ENCODE measurements around the gene HLA-DMB.

The HLA-DMB gene

GRCh38 chr6:32932132-32932868 is 8.5 kb downstream of the HLA-DMB start:
- Histone ChIP-seq H3K4me2 (ENCODE audit: insufficient read depth, low read length, poor library complexity, severe bottlenecking) (no peak overlapping the region), H3K4me3 (ENCODE audit: low read length in 2 of 2) (no peak overlapping the region), H2AK5ac (ENCODE audit: low read depth, low read length) (no peak overlapping the region), H2BK15ac (ENCODE audit: low read length) (no peak overlapping the region), H3K9me3 (replicated peaks in 1 of 2; ENCODE audit: control insufficient read depth in 2 of 2, insufficient read depth in 1 of 2, low read depth in 1 of 2, low read length in 2 of 2) (no peaks in the 10 kb centered on the region), H3K4ac (ENCODE audit: low read length) (no peak overlapping the region), H2AFZ (ENCODE audit: low read length) (no peak overlapping the region), H2BK12ac (ENCODE audit: low read length) (no peak overlapping the region), H3K23ac (ENCODE audit: low read depth, low read length, poor library complexity) (no peak overlapping the region), H2BK5ac (ENCODE audit: low read length) (no peak overlapping the region), H3K36me3 (replicated peaks in 1 of 2; ENCODE audit: control insufficient read depth in 2 of 2, insufficient read depth in 2 of 2, low read length in 2 of 2) (no peaks in the 10 kb centered on the region), H4K8ac (ENCODE audit: low read depth, low read length) (no peak overlapping the region), H3K27me3 (ENCODE audit: control insufficient read depth in 3 of 3, insufficient read depth in 3 of 3, low read depth in 1 of 3, low read length in 3 of 3) (peaks cover 0 to 47% (median 0%) of the 10 kb centered on the region in 3 experiments), H4K91ac (ENCODE audit: low read depth, low read length, poor library complexity) (no peak overlapping the region), H3K79me1 (ENCODE audit: low read depth, low read length) (no peaks in the 10 kb centered on the region), H3K18ac (ENCODE audit: low read length) (no peak overlapping the region), H3K14ac (ENCODE audit: low read length) (no peak overlapping the region), H3K27ac (replicated peaks; ENCODE audit: low read length) (no peak overlapping the region), H3K4me1 (ENCODE audit: control insufficient read depth in 2 of 2, insufficient read depth in 1 of 2, low read depth in 1 of 2, low read length in 2 of 2) (no peaks in the 10 kb centered on the region), H2BK120ac (ENCODE audit: low read depth, low read length) (no peak overlapping the region), H3K9ac (ENCODE audit: low read depth, low read length, poor library complexity) (no peak overlapping the region)
- no peak for DNase-seq (ENCODE audit: low spot score)
- no CpG with 5 or more reads among the region's 7 CpGs for WGBS, 2 donors (ENCODE audit: extremely low coverage in 2 of 2, insufficient read length in 2 of 2, insufficient replicate concordance in 1 of 2)

GRCh38 chr6:32931211-32931610 is 9.6 kb downstream of the HLA-DMB start:
- Histone ChIP-seq H3K79me1 (ENCODE audit: low read depth, low read length) (no peaks in the 10 kb centered on the region), H3K23ac (ENCODE audit: low read depth, low read length, poor library complexity) (no peak overlapping the region), H4K8ac (ENCODE audit: low read depth, low read length) (no peak overlapping the region), H2BK15ac (ENCODE audit: low read length) (no peak overlapping the region), H2BK12ac (ENCODE audit: low read length) (no peak overlapping the region), H3K4ac (ENCODE audit: low read length) (no peak overlapping the region), H2BK5ac (ENCODE audit: low read length) (no peak overlapping the region), H3K4me2 (ENCODE audit: insufficient read depth, low read length, poor library complexity, severe bottlenecking) (no peak overlapping the region), H3K9me3 (replicated peaks in 1 of 2; ENCODE audit: control insufficient read depth in 2 of 2, insufficient read depth in 1 of 2, low read depth in 1 of 2, low read length in 2 of 2) (no peaks in the 10 kb centered on the region), H3K27me3 (ENCODE audit: control insufficient read depth in 3 of 3, insufficient read depth in 3 of 3, low read depth in 1 of 3, low read length in 3 of 3) (peaks cover 0 to 36% (median 0%) of the 10 kb centered on the region in 3 experiments), H3K9ac (ENCODE audit: low read depth, low read length, poor library complexity) (no peak overlapping the region), H3K4me3 (ENCODE audit: low read length in 2 of 2) (no peak overlapping the region), H3K14ac (ENCODE audit: low read length) (no peak overlapping the region), H3K27ac (replicated peaks; ENCODE audit: low read length) (no peak overlapping the region), H4K91ac (ENCODE audit: low read depth, low read length, poor library complexity) (peak overlapping the region; percentile 6), H2AFZ (ENCODE audit: low read length) (no peak overlapping the region), H3K18ac (ENCODE audit: low read length) (no peak overlapping the region), H3K36me3 (replicated peaks in 1 of 2; ENCODE audit: control insufficient read depth in 2 of 2, insufficient read depth in 2 of 2, low read length in 2 of 2) (no peaks in the 10 kb centered on the region), H3K4me1 (ENCODE audit: control insufficient read depth in 2 of 2, insufficient read depth in 1 of 2, low read depth in 1 of 2, low read length in 2 of 2) (no peaks in the 10 kb centered on the region), H2AK5ac (ENCODE audit: low read depth, low read length) (no peak overlapping the region), H2BK120ac (ENCODE audit: low read depth, low read length) (no peak overlapping the region)
- no CpG with 5 or more reads among the region's 1 CpG for WGBS, 2 donors (ENCODE audit: extremely low coverage in 2 of 2, insufficient read length in 2 of 2, insufficient replicate concordance in 1 of 2)
- DNase-seq (ENCODE audit: low spot score), result no peak

- no peak overlapping the region for H3K9ac ChIP-seq (ENCODE audit: low read depth, low read length, poor library complexity)
- H3K27ac ChIP-seq (replicated peaks; ENCODE audit: low read length), result no peak overlapping the region
- no peak overlapping the region for H2AK5ac ChIP-seq (ENCODE audit: low read depth, low read length)
- no CpG with 5 or more reads among the region's 2 CpGs for WGBS, 2 donors (ENCODE audit: extremely low coverage in 2 of 2, insufficient read length in 2 of 2, insufficient replicate concordance in 1 of 2)
- H3K23ac ChIP-seq (ENCODE audit: low read depth, low read length, poor library complexity), result no peak overlapping the region
- no peaks in the 10 kb centered on the region for H3K79me1 ChIP-seq (ENCODE audit: low read depth, low read length)
- no peak for DNase-seq (ENCODE audit: low spot score)
- no peak overlapping the region for H3K18ac ChIP-seq (ENCODE audit: low read length)
- no peak overlapping the region for H2BK12ac ChIP-seq (ENCODE audit: low read length)
- no peaks in the 10 kb centered on the region for H3K36me3 ChIP-seq (replicated peaks in 1 of 2; ENCODE audit: control insufficient read depth in 2 of 2, insufficient read depth in 2 of 2, low read length in 2 of 2)
- no peak overlapping the region for H4K91ac ChIP-seq (ENCODE audit: low read depth, low read length, poor library complexity)
- peaks cover 0 to 8% (median 0%) of the 10 kb centered on the region in 3 experiments for H3K27me3 ChIP-seq (ENCODE audit: control insufficient read depth in 3 of 3, insufficient read depth in 3 of 3, low read depth in 1 of 3, low read length in 3 of 3)
- H3K4ac ChIP-seq (ENCODE audit: low read length), result no peak overlapping the region
- H3K4me2 ChIP-seq (ENCODE audit: insufficient read depth, low read length, poor library complexity, severe bottlenecking), result no peak overlapping the region
- no peaks in the 10 kb centered on the region for H3K9me3 ChIP-seq (replicated peaks in 1 of 2; ENCODE audit: control insufficient read depth in 2 of 2, insufficient read depth in 1 of 2, low read depth in 1 of 2, low read length in 2 of 2)
- no peaks in the 10 kb centered on the region for H3K4me1 ChIP-seq (ENCODE audit: control insufficient read depth in 2 of 2, insufficient read depth in 1 of 2, low read depth in 1 of 2, low read length in 2 of 2)
- no peak overlapping the region for H2AFZ ChIP-seq (ENCODE audit: low read length)
- no peak overlapping the region for H4K8ac ChIP-seq (ENCODE audit: low read depth, low read length)
- H2BK5ac ChIP-seq (ENCODE audit: low read length), result no peak overlapping the region
- H2BK15ac ChIP-seq (ENCODE audit: low read length), result no peak overlapping the region
- H3K14ac ChIP-seq (ENCODE audit: low read length), result no peak overlapping the region
- no peak overlapping the region for H3K4me3 ChIP-seq (ENCODE audit: low read length in 2 of 2)
- H2BK120ac ChIP-seq (ENCODE audit: low read depth, low read length), result no peak overlapping the region
Observed at GRCh38 chr6:32922083-32922482, 18.7 kb downstream of the HLA-DMB start.

- Histone ChIP-seq H2BK120ac (ENCODE audit: low read depth, low read length) (no peak overlapping the region), H2AFZ (ENCODE audit: low read length) (no peak overlapping the region), H3K14ac (ENCODE audit: low read length) (no peak overlapping the region), H3K27ac (replicated peaks; ENCODE audit: low read length) (no peak overlapping the region), H3K23ac (ENCODE audit: low read depth, low read length, poor library complexity) (no peak overlapping the region), H2BK5ac (ENCODE audit: low read length) (no peak overlapping the region), H2AK5ac (ENCODE audit: low read depth, low read length) (no peak overlapping the region), H4K91ac (ENCODE audit: low read depth, low read length, poor library complexity) (no peak overlapping the region), H3K4me2 (ENCODE audit: insufficient read depth, low read length, poor library complexity, severe bottlenecking) (no peak overlapping the region), H4K8ac (ENCODE audit: low read depth, low read length) (no peak overlapping the region), H3K9me3 (replicated peaks in 1 of 2; ENCODE audit: control insufficient read depth in 2 of 2, insufficient read depth in 1 of 2, low read depth in 1 of 2, low read length in 2 of 2) (no peaks in the 10 kb centered on the region), H3K27me3 (ENCODE audit: control insufficient read depth in 3 of 3, insufficient read depth in 3 of 3, low read depth in 1 of 3, low read length in 3 of 3) (peaks cover 0 to 19% (median 0%) of the 10 kb centered on the region in 3 experiments), H3K4me1 (ENCODE audit: control insufficient read depth in 2 of 2, insufficient read depth in 1 of 2, low read depth in 1 of 2, low read length in 2 of 2) (no peaks in the 10 kb centered on the region), H3K9ac (ENCODE audit: low read depth, low read length, poor library complexity) (no peak overlapping the region), H2BK12ac (ENCODE audit: low read length) (no peak overlapping the region), H3K36me3 (replicated peaks in 1 of 2; ENCODE audit: control insufficient read depth in 2 of 2, insufficient read depth in 2 of 2, low read length in 2 of 2) (no peaks in the 10 kb centered on the region), H2BK15ac (ENCODE audit: low read length) (no peak overlapping the region), H3K79me1 (ENCODE audit: low read depth, low read length) (no peaks in the 10 kb centered on the region), H3K4me3 (ENCODE audit: low read length in 2 of 2) (no peak overlapping the region), H3K18ac (ENCODE audit: low read length) (no peak overlapping the region), H3K4ac (ENCODE audit: low read length) (no peak overlapping the region)
- DNase-seq (ENCODE audit: low spot score), result no peak
- no CpG with 5 or more reads among the region's 2 CpGs for WGBS, 2 donors (ENCODE audit: extremely low coverage in 2 of 2, insufficient read length in 2 of 2, insufficient replicate concordance in 1 of 2)
Observed at GRCh38 chr6:32920715-32921114, 20.1 kb downstream of the HLA-DMB start.
